ENCODE data around the gene NR1H4.

DNA sequence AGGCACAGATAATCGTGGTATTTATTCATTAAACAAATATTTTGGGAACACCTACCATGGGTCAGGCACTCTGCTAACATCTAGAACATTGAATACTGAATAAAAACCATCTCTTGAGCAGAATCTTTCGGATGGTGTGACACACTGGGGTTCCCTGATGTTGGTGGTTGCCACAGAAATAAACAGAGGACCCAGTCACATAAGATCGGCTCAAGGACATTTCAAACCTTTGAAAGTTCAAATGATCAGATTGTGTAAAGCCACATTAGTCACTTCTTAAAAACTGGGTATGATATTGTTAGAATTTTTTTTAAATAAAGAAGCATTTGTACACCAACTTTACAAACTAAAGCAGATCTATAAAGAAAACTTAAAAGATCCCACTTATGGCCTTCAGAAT lies 39.0 kb downstream of the NR1H4 start:
- TF ChIP-seq SUZ12 (IDR thresholded peaks at IDR 0.05; ENCODE audit: extremely low read depth, insufficient read depth, insufficient read length) (no peak), YY1 (IDR thresholded peaks at IDR 0.05; ENCODE audit: insufficient read depth, insufficient read length) (no peak)
